Thoracic aorta (tissue), 2 donors: ENCODE results near the gene DNASE2B. TPM values are rescaled to one million over a fixed set of nuclear protein-coding genes. Genes with fewer than 3 reads are reported as not detected.

Source experiments
- ATAC-seq: fragments of 150-250 bp; one replicate; pipeline ENCODE4 v1.8.0; 2017; ENCODE audit warnings: low read depth; ENCODE audit not compliant: insufficient number of reproducible peaks, low FRiP score
- DNase-seq: peaks from one replicate; pipeline ENCODE4 v3.0.0-alpha.2; 2020; ENCODE audit warnings: low spot score
- H3K27ac ChIP-seq, 2 donors: fragments of 200-600 bp; sonication (generic); 1 replicate in 1 of 2; 2 replicates in 1 of 2; pipeline ENCODE4 v1.5.1; 2016; ENCODE audit warnings: mild to moderate bottlenecking in 2 of 2, moderate library complexity in 2 of 2
- H3K27me3 ChIP-seq: fragments of 200-600 bp; sonication (generic); replicated peaks from 2 replicates; pipeline ENCODE4 v1.6.0; 2016; ENCODE audit warnings: mild to moderate bottlenecking; ENCODE audit not compliant: insufficient read depth
- H3K36me3 ChIP-seq: fragments of 200-600 bp; sonication (generic); one replicate; pipeline ENCODE4 v1.5.1; 2016
- H3K4me1 ChIP-seq, 2 donors: fragments of 200-600 bp; sonication (generic); 1 replicate in 1 of 2; 2 replicates in 1 of 2; pipeline versions ENCODE4 v1.5.1 to v1.6.0; 2016; ENCODE audit warnings: low read depth in 2 of 2, mild to moderate bottlenecking in 1 of 2; ENCODE audit not compliant: control insufficient read depth in 1 of 2
- H3K4me3 ChIP-seq: fragments of 200-600 bp; sonication (generic); 2 replicates; pipeline ENCODE4 v1.5.1; 2016; ENCODE audit warnings: mild to moderate bottlenecking
- H3K9me3 ChIP-seq: fragments of 200-600 bp; sonication (generic); 2 replicates; pipeline ENCODE4 v1.5.1; 2016
- CTCF ChIP-seq: fragments of 200-600 bp; sonication (generic); IDR thresholded peaks from one replicate; pipeline ENCODE4 v1.5.1; 2019; ENCODE audit warnings: antibody characterized with exemption
- total RNA-seq, 2 donors: library from RNA; depleted of rRNA; stranded (reverse); fragments of >200 nt; gene quantifications; one replicate each; pipeline versions ENCODE4 v1.1.0 to v1.2.3, GENCODE V29; 2016

DNASE2B gene
- total RNA-seq, 2 donors from 2014 or later: not detected

- H3K27ac ChIP-seq: no peak overlapping the region
Observed at GRCh38 chr1:84366786-84367185, 31.5 kb upstream of the DNASE2B start.

GRCh38 chr1:84367219-84367618 lies 31.1 kb upstream of the DNASE2B start:
- H3K27ac ChIP-seq: no peak overlapping the region
- no peaks in the 10 kb centered on the region for H3K27me3 ChIP-seq
- H3K36me3 ChIP-seq: no peaks in the 10 kb centered on the region
- TF ChIP-seq CTCF: no peak
- no peak for ATAC-seq
- no peak for DNase-seq
- no peak overlapping the region for H3K4me3 ChIP-seq
- no peaks in the 10 kb centered on the region for H3K9me3 ChIP-seq
- H3K4me1 ChIP-seq: peaks cover 5 to 41% of the 10 kb centered on the region in 2 donors

More at GRCh38 chr1:84366786-84367185, 31.5 kb upstream of the DNASE2B start:
- no peak for TF ChIP-seq CTCF
- ATAC-seq: no peak
- DNase-seq: no peak
- H3K27me3 ChIP-seq: no peaks in the 10 kb centered on the region
- H3K36me3 ChIP-seq: no peaks in the 10 kb centered on the region
- H3K4me3 ChIP-seq: no peak overlapping the region
- H3K4me1 ChIP-seq: peaks cover 5 to 41% of the 10 kb centered on the region in 2 donors
- H3K9me3 ChIP-seq: no peaks in the 10 kb centered on the region

GRCh38 chr1:84368441-84368840 lies 29.8 kb upstream of the DNASE2B start:
- no peak overlapping the region for H3K27ac ChIP-seq
- ATAC-seq: no peak
- no peak for DNase-seq
- H3K4me1 ChIP-seq: peaks cover 5 to 29% of the 10 kb centered on the region in 2 donors
- H3K9me3 ChIP-seq: no peaks in the 10 kb centered on the region
- no peak for TF ChIP-seq CTCF
- no peaks in the 10 kb centered on the region for H3K36me3 ChIP-seq
- no peak overlapping the region for H3K4me3 ChIP-seq
- H3K27me3 ChIP-seq: no peaks in the 10 kb centered on the region

- H3K27ac ChIP-seq: no peak overlapping the region
Observed at GRCh38 chr1:84370266-84370665, 28.0 kb upstream of the DNASE2B start.

GRCh38 chr1:84370831-84371394 lies 27.4 kb upstream of the DNASE2B start:
- H3K27ac ChIP-seq: no peak overlapping the region
- H3K4me3 ChIP-seq: no peak overlapping the region
- no peak for TF ChIP-seq CTCF
- no peaks in the 10 kb centered on the region for H3K36me3 ChIP-seq
- no peaks in the 10 kb centered on the region for H3K27me3 ChIP-seq
- ATAC-seq: no peak
- H3K4me1 ChIP-seq: peaks cover 3 to 40% of the 10 kb centered on the region in 2 donors
- DNase-seq: no peak
- H3K9me3 ChIP-seq: no peaks in the 10 kb centered on the region

More at GRCh38 chr1:84370266-84370665, 28.0 kb upstream of the DNASE2B start:
- Histone ChIP-seq H3K36me3 (no peaks in the 10 kb centered on the region), H3K4me3 (no peak overlapping the region), H3K9me3 (no peaks in the 10 kb centered on the region), H3K27me3 (no peaks in the 10 kb centered on the region), H3K4me1 (peaks cover 5 to 38% of the 10 kb centered on the region in 2 donors)
- DNase-seq (no peak), ATAC-seq (no peak)
- no peak for TF ChIP-seq CTCF
